ENCODE measurements around the gene ARHGAP28. TPM values are rescaled to one million over a fixed set of nuclear protein-coding genes. Genes with fewer than 3 reads are reported as not detected.

Gene ARHGAP28
- polyA plus RNA-seq, 1 donor from 2014 or later = 9.8 TPM

GRCh38 chr18:6955304-6955703 lies 225.8 kb downstream of the ARHGAP28 start:
- Histone ChIP-seq H3K36me3 (ENCODE audit: insufficient read depth, low read length) (no peaks in the 10 kb centered on the region), H3K27ac (ENCODE audit: low read length) (no peak overlapping the region), H3K27me3 (ENCODE audit: insufficient read depth, low read depth, low read length) (no peaks in the 10 kb centered on the region), H3K9me3 (ENCODE audit: low read length) (no peaks in the 10 kb centered on the region), H3K9ac (ENCODE audit: low read length) (no peak overlapping the region), H3K9me2 (ENCODE audit: insufficient read depth, low read length) (no peaks in the 10 kb centered on the region), H4K20me1 (ENCODE audit: insufficient read depth) (no peaks in the 10 kb centered on the region), H3F3A (ENCODE audit: insufficient read depth, low read length, poor library complexity, severe bottlenecking) (no peaks in the 10 kb centered on the region), H3K4me3 (ENCODE audit: low read length) (no peak overlapping the region), H2AFZ (ENCODE audit: low read depth, low read length) (no peak overlapping the region), H3K4me2 (ENCODE audit: low read length) (no peak overlapping the region), H3K79me2 (replicated peaks; ENCODE audit: insufficient read depth, low read length) (no peaks in the 10 kb centered on the region)
- TF ChIP-seq REST (IDR thresholded peaks at IDR 0.05; ENCODE audit: borderline replicate concordance) (no peak), CTCF (IDR thresholded peaks at IDR 0.05; ENCODE audit: poor library complexity, severe bottlenecking) (no peak), POLR2AphosphoS5 (IDR thresholded peaks at IDR 0.05) (no peak), MXI1 (conservative IDR thresholded peaks at IDR 0.05; ENCODE audit: poor library complexity, severe bottlenecking) (no peak), EZH2 (IDR thresholded peaks at IDR 0.05; ENCODE audit: borderline replicate concordance, insufficient read depth, low read length, poor library complexity, severe bottlenecking) (no peak), TAF1 (IDR thresholded peaks at IDR 0.05; ENCODE audit: low read depth) (no peak), SMC3 (conservative IDR thresholded peaks at IDR 0.05; ENCODE audit: poor library complexity) (no peak), EP300 (conservative IDR thresholded peaks at IDR 0.05; ENCODE audit: poor library complexity, severe bottlenecking) (no peak), RAD21 (conservative IDR thresholded peaks at IDR 0.05) (no peak)

GRCh38 chr18:6956495-6956894 lies 227.0 kb downstream of the ARHGAP28 start:
- no peaks in the 10 kb centered on the region for H3K27me3 ChIP-seq (ENCODE audit: insufficient read depth, low read depth, low read length)
- H3K27ac ChIP-seq (ENCODE audit: low read length) = no peak overlapping the region
- H3K36me3 ChIP-seq (ENCODE audit: insufficient read depth, low read length) = peaks cover 9% of the 10 kb centered on the region
- H3K4me3 ChIP-seq (ENCODE audit: low read length) = no peak overlapping the region
- no peaks in the 10 kb centered on the region for H3K79me2 ChIP-seq (replicated peaks; ENCODE audit: insufficient read depth, low read length)
- no peaks in the 10 kb centered on the region for H3F3A ChIP-seq (ENCODE audit: insufficient read depth, low read length, poor library complexity, severe bottlenecking)
- TF ChIP-seq RAD21 (conservative IDR thresholded peaks at IDR 0.05) = no peak
- TF ChIP-seq CTCF (IDR thresholded peaks at IDR 0.05; ENCODE audit: poor library complexity, severe bottlenecking) = no peak
- no peak for TF ChIP-seq EZH2 (IDR thresholded peaks at IDR 0.05; ENCODE audit: borderline replicate concordance, insufficient read depth, low read length, poor library complexity, severe bottlenecking)
- TF ChIP-seq TAF1 (IDR thresholded peaks at IDR 0.05; ENCODE audit: low read depth) = no peak
- TF ChIP-seq MXI1 (conservative IDR thresholded peaks at IDR 0.05; ENCODE audit: poor library complexity, severe bottlenecking) = no peak
- TF ChIP-seq SMC3 (conservative IDR thresholded peaks at IDR 0.05; ENCODE audit: poor library complexity) = no peak
- TF ChIP-seq EP300 (conservative IDR thresholded peaks at IDR 0.05; ENCODE audit: poor library complexity, severe bottlenecking) = no peak
- TF ChIP-seq REST (IDR thresholded peaks at IDR 0.05; ENCODE audit: borderline replicate concordance) = no peak
- TF ChIP-seq POLR2AphosphoS5 (IDR thresholded peaks at IDR 0.05) = no peak
- no peak overlapping the region for H3K9ac ChIP-seq (ENCODE audit: low read length)
- no peak overlapping the region for H2AFZ ChIP-seq (ENCODE audit: low read depth, low read length)
- H3K4me2 ChIP-seq (ENCODE audit: low read length) = no peak overlapping the region
- no peaks in the 10 kb centered on the region for H3K9me3 ChIP-seq (ENCODE audit: low read length)
- no peaks in the 10 kb centered on the region for H4K20me1 ChIP-seq (ENCODE audit: insufficient read depth)
- H3K9me2 ChIP-seq (ENCODE audit: insufficient read depth, low read length) = no peaks in the 10 kb centered on the region

All from neural cell (in vitro differentiated cells).